Measurements from ENCODE around the gene ZDHHC14.

DNA sequence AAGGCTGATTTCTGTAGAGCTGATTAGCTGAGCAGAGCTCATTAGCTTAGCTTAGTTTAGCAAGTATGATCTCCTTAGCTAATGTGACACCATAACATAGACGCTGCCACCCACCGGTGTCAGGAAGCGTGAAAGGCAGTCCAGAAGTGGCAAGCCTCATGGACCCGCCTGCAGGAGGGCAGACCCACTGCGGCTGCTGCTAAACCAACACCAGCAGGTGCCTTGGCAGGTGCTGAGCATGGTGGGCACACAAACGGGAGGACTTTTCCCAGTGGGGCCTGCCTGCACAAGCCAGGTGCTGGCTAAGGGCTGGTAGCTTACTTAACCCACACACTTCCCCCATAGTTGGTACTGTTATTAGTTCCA is 22.7 kb downstream of the ZDHHC14 start:
- TF ChIP-seq ZNF274 (IDR thresholded peaks at IDR 0.05; ENCODE audit: low read depth, low read length) (no peak), YY1 (IDR thresholded peaks at IDR 0.05; ENCODE audit: insufficient read depth, insufficient read length) (no peak)
